CMK (cell line): ENCODE measurements around the gene PPM1L.

Experiments used
- DNase-seq: peaks from one replicate; pipeline ENCODE4 v3.0.0-alpha.2; 2010; ENCODE audit warnings: low read depth

PPM1L gene

DNA sequence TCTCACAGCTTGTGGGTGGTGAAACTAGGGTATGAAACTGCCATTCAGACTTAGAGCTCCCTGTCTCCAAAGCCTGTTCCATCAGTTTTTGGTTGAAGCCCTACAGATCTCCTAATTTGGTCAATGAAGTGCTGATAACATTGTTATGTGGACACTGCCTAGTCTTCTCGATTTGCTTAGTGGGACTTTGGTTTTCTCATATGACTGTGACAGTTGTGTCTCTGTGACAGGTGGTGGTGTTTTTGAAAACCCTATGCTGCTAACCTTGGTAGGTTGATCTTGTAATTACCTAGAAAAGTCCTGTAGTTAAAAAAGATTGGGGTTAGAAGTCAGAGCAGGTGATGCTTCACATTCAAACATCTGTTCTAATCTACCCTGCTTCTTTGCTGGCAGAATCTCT lies 9.2 kb downstream of the PPM1L start:
- no peak for DNase-seq

DNA sequence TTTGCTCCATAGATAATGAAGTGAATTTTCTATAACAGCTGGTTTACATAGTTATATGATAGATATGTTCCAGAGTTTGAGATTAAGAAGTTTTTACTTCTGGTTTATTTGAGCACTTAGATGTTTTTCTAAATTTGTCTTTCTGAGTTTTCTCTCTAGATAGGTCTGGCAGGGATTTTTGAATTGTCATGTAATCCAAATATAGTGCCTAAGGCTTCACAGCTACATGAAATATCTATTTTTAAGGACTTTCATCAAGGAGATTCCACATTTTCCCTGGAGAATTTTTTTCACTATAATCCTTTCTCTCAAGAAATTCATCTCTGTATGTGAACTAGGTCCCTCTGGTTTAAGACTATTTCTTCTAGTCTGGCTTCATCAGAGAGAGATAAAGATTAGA lies 12.0 kb downstream of the PPM1L start:
- DNase-seq, result no peak

DNA sequence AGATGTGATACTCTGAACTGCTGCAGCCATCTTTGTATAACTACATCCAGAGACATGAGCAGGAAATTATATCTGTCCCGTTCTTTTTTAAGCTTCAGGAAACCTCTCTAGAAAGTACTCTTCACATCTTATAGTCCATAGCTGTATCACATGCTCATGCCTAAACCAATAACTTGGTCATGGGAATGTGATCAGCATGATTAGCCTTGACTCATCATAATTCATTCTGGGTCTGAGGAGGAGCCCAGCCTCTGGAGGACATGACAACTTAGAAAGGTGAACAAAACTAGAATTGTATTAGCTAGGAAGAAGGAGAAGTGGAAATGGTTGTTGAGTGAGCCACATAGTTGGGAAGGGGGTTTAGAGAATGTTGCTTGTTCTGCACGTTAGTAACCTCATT lies 12.9 kb downstream of the PPM1L start:
- DNase-seq, result no peak

DNA sequence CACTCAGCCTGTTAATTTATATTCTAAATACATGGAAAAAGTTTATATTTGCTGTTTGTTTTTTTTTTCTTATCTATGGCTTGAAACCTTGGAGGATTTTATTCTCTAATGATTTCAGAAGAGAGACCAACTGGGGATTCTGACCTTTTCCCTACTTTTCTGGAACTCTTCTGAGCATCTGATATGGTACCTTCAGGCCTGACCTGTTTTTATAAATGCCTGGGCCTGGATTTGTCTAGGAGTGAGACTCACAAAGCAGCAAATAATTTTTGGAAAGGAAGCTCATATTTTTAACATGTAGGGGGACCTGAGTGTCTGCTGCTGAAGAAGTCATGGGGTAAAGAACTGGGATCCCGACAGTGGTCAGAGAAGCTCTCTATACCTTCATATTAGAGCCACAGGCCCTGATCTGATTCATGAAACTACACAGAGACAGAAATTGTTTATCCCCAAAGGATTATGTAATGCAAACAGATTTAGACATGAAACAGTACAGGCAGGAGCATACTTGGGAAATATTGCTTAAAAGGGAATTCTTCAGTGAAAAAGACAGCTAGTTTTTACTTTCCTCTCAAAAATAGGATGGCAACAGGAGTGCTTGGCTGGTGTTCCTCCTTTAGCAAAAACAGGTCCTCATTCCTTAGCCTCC lies 15.9 kb downstream of the PPM1L start:
- DNase-seq, result no peak

DNA sequence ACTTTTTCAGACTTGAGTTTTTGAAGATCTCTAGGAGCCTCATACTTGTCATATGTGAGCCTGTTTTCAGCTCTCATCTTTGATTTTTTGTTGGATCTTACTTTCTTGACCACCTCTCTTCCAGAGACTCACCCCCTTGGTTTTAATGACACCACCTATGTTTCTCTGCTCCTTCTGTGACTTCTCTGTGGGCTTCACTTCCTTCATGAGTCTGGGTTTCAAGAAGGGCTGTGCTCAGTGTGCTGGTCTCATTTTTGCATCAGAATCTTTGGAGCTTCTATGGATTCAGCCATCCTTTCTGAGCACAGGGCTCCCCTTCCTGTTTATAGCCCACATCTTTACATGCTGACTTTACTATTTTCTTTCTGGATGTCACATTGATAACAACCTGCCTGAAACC lies 17.7 kb downstream of the PPM1L start:
- DNase-seq, result no peak

DNA sequence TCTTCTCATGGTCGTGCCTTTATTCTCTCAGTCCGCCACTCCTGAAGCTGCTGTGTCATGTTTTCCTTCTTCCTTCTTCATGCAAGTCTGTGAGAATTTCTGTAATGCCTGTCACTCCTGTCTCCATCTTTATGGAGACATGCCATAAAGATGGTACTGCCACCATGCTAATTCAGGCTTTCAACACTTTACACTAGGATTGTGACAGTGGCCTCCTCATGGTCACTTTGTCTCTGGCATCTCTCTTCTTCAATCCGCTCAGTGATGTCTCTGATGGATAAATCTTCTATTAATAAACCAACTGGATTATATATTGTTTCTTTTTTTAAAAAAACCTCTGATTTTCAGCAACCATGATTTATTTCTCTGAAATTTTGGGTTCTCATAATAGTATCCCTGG lies 18.1 kb downstream of the PPM1L start:
- no peak for DNase-seq

DNA sequence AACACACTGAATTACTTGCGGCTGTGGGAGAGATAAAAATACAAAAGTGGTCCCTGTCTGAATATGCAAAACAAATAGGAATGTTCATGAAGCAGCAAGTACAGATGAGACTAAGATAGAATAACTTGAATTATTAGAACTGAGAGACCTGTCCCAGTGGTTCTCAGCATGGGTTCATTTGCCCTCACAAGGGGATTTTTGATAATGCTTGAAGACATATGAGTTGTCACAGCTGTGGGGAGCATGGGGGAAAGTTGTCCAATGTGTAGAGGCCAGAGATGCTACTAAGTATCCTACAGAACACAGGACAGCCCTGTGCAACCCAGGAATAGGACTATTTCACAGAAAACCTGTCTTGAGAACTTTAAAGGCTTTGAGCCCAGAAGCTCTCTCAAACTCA lies 22.4 kb downstream of the PPM1L start:
- no peak for DNase-seq

DNA sequence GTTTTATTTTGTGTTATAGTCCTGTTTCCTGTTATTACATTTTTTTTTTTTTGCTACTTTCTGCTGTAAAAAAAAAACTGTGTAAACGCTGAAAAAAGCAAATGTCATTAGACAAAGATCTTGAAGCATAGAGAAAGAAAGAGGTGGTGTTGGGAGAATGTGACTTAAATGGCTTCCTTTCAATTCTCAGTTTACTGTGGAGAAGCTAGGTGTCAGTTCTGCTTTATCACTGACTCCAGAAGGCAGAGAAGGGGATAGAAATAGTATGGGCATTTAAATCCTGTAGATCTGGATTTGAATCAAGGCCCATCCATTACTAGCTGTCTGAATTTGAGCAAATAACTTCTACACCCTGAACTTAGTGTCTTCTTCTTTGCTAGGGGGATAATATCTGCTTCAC lies 23.0 kb downstream of the PPM1L start:
- DNase-seq, result no peak

DNA sequence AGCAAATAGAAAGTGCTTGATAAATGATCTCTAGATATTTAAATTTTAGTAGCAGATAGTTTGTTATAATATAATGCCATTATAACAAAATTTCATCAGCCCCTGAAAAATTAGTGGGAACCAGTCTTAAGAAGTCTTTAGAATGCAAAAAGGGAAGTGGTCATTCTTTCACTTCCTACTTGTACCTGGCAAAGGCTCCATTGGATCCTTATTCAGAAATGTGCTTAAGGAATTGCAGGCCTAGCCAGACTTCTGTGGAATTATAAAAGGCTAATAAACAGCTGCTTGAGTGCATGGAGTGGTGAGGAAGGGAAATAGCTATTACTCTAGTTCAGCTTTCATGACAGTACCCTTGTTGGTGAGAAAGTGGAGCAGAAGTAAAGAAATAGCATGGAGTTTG lies 24.2 kb downstream of the PPM1L start:
- no peak for DNase-seq

DNA sequence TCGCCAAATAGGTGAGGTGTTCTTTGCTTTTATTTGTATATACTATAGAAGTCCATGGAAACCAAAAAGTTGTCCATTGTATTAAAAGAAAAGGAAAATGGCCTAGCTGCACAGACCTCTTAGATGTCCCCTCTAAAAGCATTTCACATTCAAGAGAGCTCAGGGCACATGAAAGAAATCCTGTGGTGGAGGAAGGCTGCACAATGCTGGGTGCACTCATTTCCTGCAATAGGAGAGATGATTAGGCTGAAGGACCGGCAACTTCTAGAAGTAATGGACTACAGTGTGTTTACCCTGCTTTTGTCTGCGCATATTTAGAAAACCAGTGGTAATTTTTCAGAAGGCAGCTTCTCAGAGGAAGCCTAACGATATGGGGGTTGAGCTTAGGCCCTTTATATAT lies 25.4 kb downstream of the PPM1L start:
- DNase-seq, result no peak

DNA sequence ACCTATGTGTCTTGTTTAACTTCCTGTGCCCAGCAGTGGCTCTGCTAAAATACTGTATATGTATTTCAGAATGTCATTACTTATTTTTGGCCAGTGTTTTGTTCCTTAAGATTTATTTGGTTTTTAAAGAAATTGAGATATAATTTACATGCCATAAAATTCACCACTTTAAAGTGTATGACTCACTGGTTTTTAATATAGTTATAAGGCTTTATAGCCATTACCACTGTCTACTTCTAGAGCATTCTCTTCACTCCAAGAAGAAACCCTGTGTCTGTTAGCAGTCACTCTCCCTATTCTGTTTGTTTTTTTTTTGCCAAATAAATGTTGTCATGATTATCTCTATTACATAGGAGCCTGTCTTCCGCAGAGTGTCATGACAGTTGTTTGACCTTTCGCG lies 25.8 kb downstream of the PPM1L start:
- DNase-seq, result no peak

DNA sequence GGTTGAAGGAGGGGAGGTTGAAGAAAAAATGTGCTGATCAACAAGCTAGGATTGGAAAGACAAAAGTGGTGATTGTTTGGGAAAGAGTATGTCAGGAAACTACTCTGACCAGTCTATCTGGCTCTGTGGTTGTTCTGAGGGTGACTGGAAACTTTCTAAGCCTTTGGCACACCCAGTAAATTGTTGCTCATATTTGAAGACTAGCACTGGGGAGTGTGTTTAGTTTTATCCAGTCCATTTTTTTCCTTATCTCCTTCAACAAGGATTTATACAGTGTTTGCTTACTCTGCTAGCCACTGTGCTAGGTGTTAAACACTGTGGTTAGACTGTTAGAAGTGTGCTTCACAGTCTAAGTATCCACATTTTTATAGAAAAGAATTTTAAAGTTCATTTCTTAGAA lies 28.8 kb downstream of the PPM1L start:
- no peak for DNase-seq

DNA sequence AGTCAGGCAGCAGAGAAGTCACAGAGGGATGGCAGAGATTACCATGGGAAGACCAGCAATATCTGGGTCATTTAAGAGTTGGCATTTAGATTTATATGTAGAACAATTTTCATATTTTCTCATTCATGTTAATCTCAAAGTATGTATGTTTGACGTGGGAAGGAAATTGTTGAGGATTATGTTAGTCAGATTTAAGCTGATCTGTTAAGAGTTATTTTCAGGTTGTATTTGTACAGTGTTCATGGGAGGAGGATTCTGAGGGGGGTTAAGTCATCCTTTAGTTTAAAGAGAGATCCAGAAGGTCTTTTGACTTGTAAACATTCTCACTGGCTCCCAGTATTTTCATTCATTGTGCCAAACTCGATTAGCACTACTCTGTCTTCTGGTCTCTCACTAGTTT lies 34.7 kb downstream of the PPM1L start:
- DNase-seq, result no peak

DNA sequence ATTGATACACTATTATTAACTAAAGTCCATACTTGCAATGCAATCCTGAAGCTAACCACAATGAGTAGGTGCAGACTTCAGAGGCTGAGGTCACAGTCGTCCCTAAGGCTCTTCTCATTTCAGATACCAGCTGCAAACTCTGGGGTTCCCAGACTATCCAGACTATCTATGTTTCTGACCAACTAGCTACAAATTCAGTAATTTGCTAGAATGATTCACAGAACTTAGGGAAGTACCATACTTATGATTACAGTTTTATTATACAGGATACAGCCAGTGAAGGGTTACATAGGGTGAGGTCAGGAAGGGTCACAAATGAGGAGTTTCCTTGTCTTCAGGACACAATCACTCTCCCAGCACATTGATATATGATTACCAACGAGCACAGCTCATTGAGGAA lies 36.5 kb downstream of the PPM1L start:
- no peak for DNase-seq

DNA sequence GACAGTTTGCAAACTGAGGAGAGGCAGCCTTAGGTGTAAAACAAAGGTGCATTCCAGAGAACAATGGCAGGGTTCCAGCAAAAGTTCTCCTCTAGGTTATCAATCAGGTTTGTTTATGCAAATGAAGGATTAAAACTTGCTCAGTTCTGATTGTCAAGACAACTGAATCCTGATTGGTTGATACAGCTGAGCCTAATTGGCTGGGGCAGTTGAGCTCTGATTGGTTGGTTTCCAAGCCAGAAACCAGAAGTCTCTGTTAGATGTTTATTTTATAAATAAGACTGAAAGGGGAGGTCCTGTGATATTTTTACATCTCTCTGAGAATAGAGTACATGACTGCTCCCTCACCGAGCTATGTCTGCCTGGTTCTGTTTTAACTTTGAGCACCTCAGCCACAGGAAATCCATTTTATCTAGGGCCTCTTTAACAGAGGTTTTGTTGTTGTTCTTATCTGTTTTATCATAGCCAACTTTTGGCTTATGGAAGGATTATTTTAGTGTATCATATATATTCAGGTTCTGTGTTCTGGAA lies 37.8 kb downstream of the PPM1L start:
- no peak for DNase-seq

DNA sequence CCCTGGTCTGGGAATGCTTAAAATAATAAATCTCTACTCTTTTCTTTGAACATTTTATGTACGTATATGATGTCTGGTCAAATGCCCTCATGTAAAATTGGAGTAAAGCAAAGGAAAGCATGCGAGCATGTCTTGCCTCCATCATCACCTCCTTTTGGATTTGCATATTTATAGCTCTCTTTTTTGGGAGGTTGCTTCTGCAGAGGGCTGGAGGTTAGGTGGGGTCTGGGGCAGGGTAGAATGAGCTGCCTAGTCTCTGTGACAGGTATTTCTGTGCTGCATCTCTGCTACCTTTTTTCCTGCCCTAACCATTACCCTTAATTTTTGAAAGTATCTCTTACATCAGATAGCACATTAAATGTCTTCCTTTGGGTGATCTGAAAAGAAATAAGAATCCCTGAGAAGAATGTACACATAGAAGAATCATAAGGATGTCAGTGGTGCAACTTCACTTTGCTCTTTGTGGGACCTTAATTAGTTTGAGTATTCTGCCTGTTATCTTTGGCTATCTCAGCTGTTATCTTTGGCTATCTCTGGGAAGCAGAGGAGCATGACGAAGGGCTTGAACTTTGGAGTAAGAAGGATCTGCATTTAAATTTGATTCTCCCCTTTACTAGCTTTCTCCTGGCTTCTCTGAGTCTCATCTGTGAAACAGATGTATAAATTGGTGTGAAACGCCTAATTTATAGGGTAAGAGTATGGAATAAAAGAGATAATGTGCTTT lies 40.2 kb downstream of the PPM1L start:
- DNase-seq, result no peak

DNA sequence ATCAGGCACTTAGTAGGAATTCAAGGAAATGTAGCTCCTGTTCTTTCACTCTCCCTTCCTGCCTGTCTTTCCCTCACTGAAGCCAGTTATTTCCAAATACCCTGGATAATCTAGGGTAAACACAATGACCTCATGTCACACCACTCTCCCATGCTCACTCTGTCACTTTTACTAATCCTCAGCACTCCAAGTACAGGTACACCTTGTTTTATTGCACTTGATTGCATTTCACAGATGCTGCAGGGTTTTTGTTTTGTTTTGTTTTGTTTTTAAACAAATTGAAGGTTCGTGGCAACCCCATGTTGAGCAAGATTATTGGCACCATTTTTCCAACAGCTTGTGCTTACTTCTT lies 40.8 kb downstream of the PPM1L start:
- DNase-seq, result no peak

DNA sequence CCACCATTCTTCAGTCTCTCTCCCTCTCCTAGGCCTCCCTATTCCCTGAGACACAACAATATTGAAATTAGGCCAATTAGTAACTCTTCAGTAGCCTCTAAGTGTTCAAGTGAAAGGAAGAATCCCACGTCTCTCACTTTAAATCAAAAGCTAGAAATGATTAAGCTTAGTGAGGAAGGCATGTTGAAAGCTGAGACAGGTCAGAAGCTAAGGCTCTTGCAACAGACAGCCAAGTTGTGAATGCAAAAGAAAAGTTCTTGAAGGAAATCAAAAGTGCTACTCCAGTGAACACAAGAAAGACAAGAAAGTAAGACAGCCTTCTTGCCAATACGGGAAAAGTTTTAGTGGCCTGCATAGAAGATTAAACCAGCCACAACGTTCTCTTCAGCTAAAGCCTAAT lies 41.3 kb downstream of the PPM1L start:
- DNase-seq, result no peak

DNA sequence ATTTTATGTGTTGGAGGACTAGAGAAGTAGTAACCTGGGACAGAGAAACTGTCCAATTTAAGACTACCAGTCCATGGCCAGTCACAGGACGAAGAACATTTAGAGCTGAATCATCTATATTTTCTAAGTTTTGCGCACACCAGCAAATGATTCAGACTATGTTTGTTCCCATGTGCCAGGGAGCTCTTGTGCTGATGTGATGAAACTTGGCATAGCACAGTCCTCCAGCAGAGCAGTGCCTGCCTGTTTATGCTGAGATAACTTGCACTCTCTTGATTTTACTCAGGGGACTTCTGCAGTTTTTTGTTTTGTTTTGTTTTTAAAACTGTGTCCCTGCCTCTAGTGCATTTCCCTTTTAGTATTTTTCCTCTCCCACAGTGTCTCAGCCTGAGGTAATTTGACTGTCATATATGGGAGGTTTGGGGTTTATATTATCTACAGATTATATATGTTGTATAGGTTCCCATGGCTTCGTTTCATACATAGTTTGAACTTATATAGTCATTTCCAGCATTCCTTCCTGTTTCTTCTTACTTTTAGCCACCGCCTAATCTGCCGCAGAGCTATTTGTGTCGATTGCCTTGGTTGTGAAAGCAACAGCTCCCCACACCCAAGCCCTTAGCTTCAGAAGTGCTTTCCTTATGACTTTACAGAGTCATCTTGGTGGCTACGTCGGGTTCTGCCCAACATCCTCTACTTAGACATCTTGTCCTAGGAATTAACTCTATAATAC lies 45.5 kb downstream of the PPM1L start:
- no peak for DNase-seq

DNA sequence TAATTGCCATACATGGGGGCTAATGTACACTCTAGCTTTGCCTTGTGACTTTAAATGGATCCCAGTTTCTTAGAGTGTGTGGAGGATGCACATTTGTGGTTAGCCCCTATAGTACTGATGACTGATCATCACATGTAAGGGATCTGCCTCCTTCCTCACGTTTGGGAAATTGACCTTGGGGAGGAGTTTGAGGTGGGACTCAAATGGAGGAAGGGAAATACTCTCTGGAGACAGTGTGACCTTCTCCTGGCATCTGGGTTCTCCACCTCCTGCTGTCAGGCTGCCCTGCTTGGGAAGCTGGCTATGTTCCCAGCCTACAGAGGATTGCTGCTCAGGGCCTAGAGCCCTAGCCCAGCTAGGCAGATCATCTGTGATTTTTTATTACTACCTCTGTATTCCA lies 48.7 kb downstream of the PPM1L start:
- DNase-seq, result no peak

DNA sequence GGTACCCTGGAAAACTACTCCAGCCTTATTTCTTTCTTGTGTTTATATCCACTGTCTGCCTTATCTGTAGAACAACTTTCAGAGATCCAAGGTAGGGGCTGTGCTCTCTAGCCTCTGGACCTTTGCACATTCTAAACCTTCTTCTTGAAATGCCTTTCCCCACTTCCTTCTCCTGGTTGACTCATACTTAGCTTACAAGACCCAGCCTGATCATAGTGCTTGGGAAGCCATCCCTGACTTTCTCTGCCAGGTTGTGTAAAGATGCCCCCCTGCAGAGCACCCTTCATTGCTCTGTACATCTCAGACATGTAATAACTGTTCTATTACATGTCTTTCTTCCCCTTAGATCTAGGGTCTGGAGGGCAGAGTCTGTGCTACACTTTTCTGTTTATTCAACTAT lies 50.1 kb downstream of the PPM1L start:
- no peak for DNase-seq

DNA sequence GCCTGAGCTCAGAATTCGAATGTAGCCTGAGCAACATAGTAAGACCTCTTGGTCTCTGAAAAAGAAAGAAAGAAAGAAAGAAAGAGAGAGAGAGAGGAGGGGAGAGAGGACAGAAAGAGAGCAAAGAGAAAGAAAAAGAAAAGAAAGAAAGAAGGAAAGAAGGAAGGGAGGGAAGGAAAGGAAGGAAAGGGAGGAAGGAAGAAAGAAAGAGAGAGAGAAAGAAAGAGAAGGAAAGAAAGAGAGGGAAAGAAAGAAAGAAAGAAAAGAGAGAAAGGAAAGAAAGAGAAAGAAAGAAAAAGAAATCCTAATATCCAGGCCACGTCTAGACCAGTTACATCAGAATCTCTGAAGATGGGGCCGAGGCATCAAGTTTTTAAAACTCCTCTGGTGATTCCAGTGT lies 50.7 kb downstream of the PPM1L start:
- DNase-seq, result no peak

DNA sequence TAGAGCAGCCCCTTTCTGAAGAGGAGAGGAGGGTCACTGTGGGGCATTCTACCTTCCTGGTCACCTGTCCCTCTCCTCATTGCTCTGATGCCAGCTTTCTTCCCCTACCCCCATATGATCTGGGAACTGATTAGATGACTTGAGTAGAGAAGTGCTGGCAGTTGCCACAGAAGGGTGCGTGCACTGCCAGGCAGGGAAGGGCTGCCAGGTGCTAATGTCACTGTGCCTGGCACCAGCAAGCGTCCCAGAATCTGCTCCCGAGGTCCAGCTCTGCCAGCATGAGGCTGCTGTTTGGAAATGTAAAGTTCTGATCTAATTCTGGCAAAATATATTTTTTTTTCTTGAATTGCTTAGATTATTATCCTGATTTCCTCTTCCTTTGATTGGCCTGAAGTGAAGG lies 52.8 kb downstream of the PPM1L start:
- no peak for DNase-seq
